Mesendoderm (in vitro differentiated cells): ENCODE measurements around the gene GPR142.
A peak's percentile ranks its signal among the peaks of the same experiment; 100 is the strongest.

Experiments
- DNase-seq: peaks from one replicate; pipeline ENCODE4 v3.0.0; 2013
- H2AK5ac ChIP-seq: 2 replicates; pipeline ENCODE4 v1.6.1; 2013; ENCODE audit warnings: low read length, inconsistent platforms
- H2BK120ac ChIP-seq: 2 replicates; pipeline ENCODE4 v1.6.1; 2013; ENCODE audit warnings: low read depth, mild to moderate bottlenecking, low read length, moderate library complexity, mixed read lengths
- H2BK15ac ChIP-seq: replicated peaks from 2 replicates; pipeline ENCODE4 v1.6.1; 2013; ENCODE audit warnings: low read depth, mild to moderate bottlenecking, moderate library complexity
- H2BK5ac ChIP-seq: 2 replicates; pipeline ENCODE4 v1.6.1; 2013; ENCODE audit warnings: low read length, inconsistent platforms
- H3K18ac ChIP-seq: 2 replicates; pipeline ENCODE4 v1.6.1; 2013; ENCODE audit warnings: mild to moderate bottlenecking, low read length, mixed read lengths
- H3K23ac ChIP-seq: one replicate; pipeline ENCODE4 v1.6.1; 2013; ENCODE audit warnings: low read length
- H3K27ac ChIP-seq: 2 replicates; pipeline ENCODE4 v1.5.1; 2013; ENCODE audit warnings: low read depth, mild to moderate bottlenecking, inconsistent platforms, low read length, moderate library complexity
- H3K27me3 ChIP-seq: 2 replicates; pipeline ENCODE4 v1.6.1; 2013; ENCODE audit warnings: low read length, control low read depth, mild to moderate bottlenecking, inconsistent platforms; ENCODE audit not compliant: insufficient read depth, poor library complexity
- H3K36me3 ChIP-seq: 2 replicates; pipeline ENCODE4 v1.6.1; 2013; ENCODE audit warnings: low read length, inconsistent platforms; ENCODE audit not compliant: control insufficient read depth, insufficient read depth
- H3K4ac ChIP-seq: one replicate; pipeline ENCODE4 v1.6.1; 2013; ENCODE audit warnings: low read depth, mild to moderate bottlenecking, low read length, moderate library complexity
- H3K4me1 ChIP-seq: 2 replicates; pipeline ENCODE4 v1.6.1; 2013; ENCODE audit warnings: low read depth, low read length, inconsistent platforms; ENCODE audit not compliant: control insufficient read depth
- H3K4me2 ChIP-seq: 2 replicates; pipeline ENCODE4 v1.6.1; 2013; ENCODE audit warnings: low read length
- H3K4me3 ChIP-seq: 2 replicates; pipeline ENCODE4 v1.5.1; 2013; ENCODE audit warnings: mild to moderate bottlenecking, low read length
- H3K56ac ChIP-seq: one replicate; pipeline ENCODE4 v1.6.1; 2013; ENCODE audit warnings: low read length
- H3K79me1 ChIP-seq: 2 replicates; pipeline ENCODE4 v1.6.1; 2013; ENCODE audit warnings: low read length, inconsistent platforms
- H3K79me2 ChIP-seq: 2 replicates; pipeline ENCODE4 v1.6.1; 2013; ENCODE audit warnings: mild to moderate bottlenecking, low read length; ENCODE audit not compliant: control insufficient read depth, insufficient read depth
- H3K9ac ChIP-seq: 2 replicates; pipeline ENCODE4 v1.6.1; 2013; ENCODE audit warnings: low read length, inconsistent platforms
- H4K5ac ChIP-seq: one replicate; pipeline ENCODE4 v1.6.1; 2013; ENCODE audit warnings: low read length
- H4K8ac ChIP-seq: one replicate; pipeline ENCODE4 v1.6.1; 2013; ENCODE audit warnings: low read depth, mild to moderate bottlenecking, control low read depth, low read length, moderate library complexity
- WGBS: extraction: QIAGEN DNeasy Blood & Tissue Kit; methylation state at CpG from one replicate; pipeline ENCODE4 v1.1.7; 2013; ENCODE audit warnings: low lambda C conversion rate, missing lambda C conversion rate; ENCODE audit not compliant: insufficient coverage; ENCODE audit errors: extremely low coverage; 5-methylcytosine and 5-hydroxymethylcytosine counted together

The GPR142 gene

GRCh38 chr17:74345433-74346241 is 21.7 kb upstream of the GPR142 start:
- Histone ChIP-seq H3K27ac (no peak overlapping the region), H3K9ac (no peak overlapping the region), H3K27me3 (no peaks in the 10 kb centered on the region), H3K79me1 (no peaks in the 10 kb centered on the region), H3K4ac (no peak overlapping the region), H3K56ac (no peak overlapping the region), H4K8ac (no peak overlapping the region), H3K36me3 (no peaks in the 10 kb centered on the region), H2AK5ac (no peak overlapping the region), H2BK120ac (no peak overlapping the region), H3K79me2 (no peaks in the 10 kb centered on the region), H3K18ac (no peak overlapping the region), H4K5ac (no peak overlapping the region), H3K4me1 (no peaks in the 10 kb centered on the region), H3K23ac (no peak overlapping the region), H2BK5ac (no peak overlapping the region), H3K4me2 (no peak overlapping the region), H2BK15ac (no peak overlapping the region), H3K4me3 (no peak overlapping the region)
- no peak for DNase-seq
- no CpG with 5 or more reads among the region's 13 CpGs for WGBS

GRCh38 chr17:74347646-74348045 is 19.7 kb upstream of the GPR142 start:
- no peak overlapping the region for H2AK5ac ChIP-seq
- H4K5ac ChIP-seq: no peak overlapping the region
- H3K79me2 ChIP-seq: no peaks in the 10 kb centered on the region
- H3K36me3 ChIP-seq: no peaks in the 10 kb centered on the region
- DNase-seq: no peak
- no peak overlapping the region for H2BK5ac ChIP-seq
- H2BK120ac ChIP-seq: no peak overlapping the region
- H2BK15ac ChIP-seq: no peak overlapping the region
- no peak overlapping the region for H3K4me2 ChIP-seq
- no CpG with 5 or more reads among the region's 14 CpGs for WGBS
- no peak overlapping the region for H3K4me3 ChIP-seq
- H3K18ac ChIP-seq: no peak overlapping the region
- H3K56ac ChIP-seq: no peak overlapping the region
- H3K4ac ChIP-seq: no peak overlapping the region
- peaks cover 9% of the 10 kb centered on the region for H3K27me3 ChIP-seq
- H4K8ac ChIP-seq: no peak overlapping the region
- H3K79me1 ChIP-seq: no peaks in the 10 kb centered on the region
- H3K27ac ChIP-seq: no peak overlapping the region
- no peak overlapping the region for H3K9ac ChIP-seq
- no peak overlapping the region for H3K23ac ChIP-seq
- no peaks in the 10 kb centered on the region for H3K4me1 ChIP-seq

DNA sequence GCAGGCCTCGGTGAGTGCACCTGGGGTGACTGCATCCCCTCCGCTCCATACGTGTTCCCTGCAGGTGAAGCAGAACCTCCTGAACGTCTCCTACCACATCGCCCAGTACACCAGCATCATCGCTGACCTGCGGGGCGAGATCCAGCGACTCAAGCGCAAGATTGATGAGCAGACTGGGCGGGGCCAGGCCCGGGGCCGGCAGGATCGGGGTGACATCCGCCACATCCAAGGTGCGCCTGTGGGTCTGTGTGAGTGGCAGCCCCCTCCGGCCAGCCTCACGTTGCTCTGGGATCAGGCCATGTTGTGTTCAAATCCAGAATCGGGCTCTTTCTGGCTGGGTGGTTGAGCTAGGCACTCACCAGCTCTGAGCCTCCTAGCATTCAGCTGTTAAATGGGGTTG is 18.2 kb upstream of the GPR142 start:
- no peak overlapping the region for H4K5ac ChIP-seq
- no peak overlapping the region for H2BK120ac ChIP-seq
- H3K27ac ChIP-seq: no peak overlapping the region
- H3K36me3 ChIP-seq: no peaks in the 10 kb centered on the region
- H3K9ac ChIP-seq: no peak overlapping the region
- no peaks in the 10 kb centered on the region for H3K4me1 ChIP-seq
- H3K23ac ChIP-seq: no peak overlapping the region
- no peaks in the 10 kb centered on the region for H3K79me1 ChIP-seq
- peaks cover 11% of the 10 kb centered on the region for H3K27me3 ChIP-seq
- DNase-seq: no peak
- H3K56ac ChIP-seq: no peak overlapping the region
- no peak overlapping the region for H3K18ac ChIP-seq
- no peak overlapping the region for H4K8ac ChIP-seq
- H3K4me3 ChIP-seq: no peak overlapping the region
- H3K4me2 ChIP-seq: no peak overlapping the region
- no peak overlapping the region for H2BK15ac ChIP-seq
- H3K79me2 ChIP-seq: no peaks in the 10 kb centered on the region
- H2AK5ac ChIP-seq: no peak overlapping the region
- H2BK5ac ChIP-seq: no peak overlapping the region
- no peak overlapping the region for H3K4ac ChIP-seq
- WGBS: no CpG with 5 or more reads among the region's 19 CpGs

- Histone ChIP-seq H3K4me3 (no peak overlapping the region), H4K5ac (no peak overlapping the region), H2BK5ac (no peak overlapping the region), H3K36me3 (no peaks in the 10 kb centered on the region), H3K18ac (no peak overlapping the region), H3K4ac (no peak overlapping the region), H3K27me3 (peaks cover 11% of the 10 kb centered on the region), H4K8ac (no peak overlapping the region), H2AK5ac (no peak overlapping the region), H3K79me1 (no peaks in the 10 kb centered on the region), H3K4me1 (no peaks in the 10 kb centered on the region), H2BK15ac (no peak overlapping the region), H3K27ac (no peak overlapping the region), H3K79me2 (no peaks in the 10 kb centered on the region), H3K4me2 (no peak overlapping the region), H2BK120ac (no peak overlapping the region), H3K9ac (no peak overlapping the region), H3K23ac (no peak overlapping the region), H3K56ac (no peak overlapping the region)
- WGBS: no CpG with 5 or more reads among the region's 20 CpGs
- no peak for DNase-seq
These were observed 16.8 kb upstream of the GPR142 start for GRCh38 chr17:74350486-74350885.

- DNase-seq: peak; percentile 69
- H3K27me3 ChIP-seq: peaks cover 11% of the 10 kb centered on the region
- WGBS: no CpG with 5 or more reads among the region's 55 CpGs
These were observed 15.6 kb upstream of the GPR142 start for GRCh38 chr17:74351552-74352210.

More at GRCh38 chr17:74351552-74352210, 15.6 kb upstream of the GPR142 start:
- Histone ChIP-seq H3K56ac (no peak overlapping the region), H3K4ac (no peak overlapping the region), H3K9ac (no peak overlapping the region), H3K79me1 (no peaks in the 10 kb centered on the region), H3K27ac (no peak overlapping the region), H3K36me3 (no peaks in the 10 kb centered on the region), H2BK120ac (no peak overlapping the region), H2AK5ac (no peak overlapping the region), H3K23ac (no peak overlapping the region), H3K4me3 (no peak overlapping the region), H2BK5ac (no peak overlapping the region), H4K5ac (no peak overlapping the region), H4K8ac (no peak overlapping the region), H3K4me1 (no peaks in the 10 kb centered on the region), H3K18ac (no peak overlapping the region), H3K4me2 (peak overlapping the region; percentile 11), H3K79me2 (no peaks in the 10 kb centered on the region), H2BK15ac (no peak overlapping the region)
